Hematopoietic multipotent progenitor cell treated with erythropoietin and hydrocortisone succinate and interleukin-3 and kit ligand, for 15 days (in vitro differentiated cells): ENCODE data around the gene WLS.
"Not testable (repeated sequence)": the region's sequence is repeated elsewhere in the genome, so short reads cannot be mapped to it uniquely, and the experiment has no call there.

Source experiments
- DNase-seq: peaks from one replicate; pipeline ENCODE4 v3.0.0-alpha.2; 2015; ENCODE audit warnings: low spot score

WLS gene

GRCh38 chr1:68198752-68199151 lies 33.6 kb downstream of the WLS start:
- DNase-seq, result no peak

- DNase-seq, result no peak
Observed at GRCh38 chr1:68197891-68198290, 34.4 kb downstream of the WLS start.

- DNase-seq, result no peak
Observed at GRCh38 chr1:68197461-68197860, 34.9 kb downstream of the WLS start.

- DNase-seq, result no peak
Observed at GRCh38 chr1:68196676-68197075, 35.6 kb downstream of the WLS start.

- DNase-seq, result no peak
Observed at GRCh38 chr1:68191717-68192116, 40.6 kb downstream of the WLS start.

- no peak for DNase-seq
Observed at GRCh38 chr1:68188644-68189340, 43.5 kb downstream of the WLS start.

GRCh38 chr1:68188060-68188538 lies 44.2 kb downstream of the WLS start:
- DNase-seq, result no peak

GRCh38 chr1:68185743-68186142 lies 46.6 kb downstream of the WLS start:
- DNase-seq, result no peak

- no peak for DNase-seq
Observed at GRCh38 chr1:68183895-68184294, 48.4 kb downstream of the WLS start.

- no peak for DNase-seq
Observed at GRCh38 chr1:68181165-68181556, 51.2 kb downstream of the WLS start.

- no peak for DNase-seq
Observed at GRCh38 chr1:68180441-68181164, 51.7 kb downstream of the WLS start.

- no peak for DNase-seq
Observed at GRCh38 chr1:68178821-68179490, 53.4 kb downstream of the WLS start.

- DNase-seq, result no peak
Observed at GRCh38 chr1:68175621-68176398, 56.5 kb downstream of the WLS start.

- DNase-seq, result no peak
Observed at GRCh38 chr1:68174738-68175113, 57.6 kb downstream of the WLS start.

GRCh38 chr1:68173936-68174737 lies 58.2 kb downstream of the WLS start:
- DNase-seq, result no peak

- DNase-seq, result no peak
Observed at GRCh38 chr1:68173283-68173935, 58.9 kb downstream of the WLS start.

GRCh38 chr1:68171795-68172194 lies 60.5 kb downstream of the WLS start:
- DNase-seq, result not testable (repeated sequence)

- DNase-seq, result no peak
Observed at GRCh38 chr1:68168545-68169171, 63.7 kb downstream of the WLS start.

- DNase-seq, result no peak
Observed at GRCh38 chr1:68167211-68167610, 65.1 kb downstream of the WLS start.

- no peak for DNase-seq
Observed at GRCh38 chr1:68166348-68166747, 66.0 kb downstream of the WLS start.
